DMS79 treated with DMSO at 0.1 percent for 48 hours (cell line): ENCODE data around the gene ENO1.

Source experiments
- DNase-seq: peaks from one replicate; lab custom pipeline; 2025; lab: John Stamatoyannopoulos, UW

ENO1 gene

GRCh38 chr1:8870616-8871538, 7.6 kb downstream of the ENO1 start:
- DNase-seq, result no peak

GRCh38 chr1:8870103-8870502, 8.4 kb downstream of the ENO1 start:
- DNase-seq, result peak; percentile 20

GRCh38 chr1:8867878-8868567, 10.5 kb downstream of the ENO1 start:
- no peak for DNase-seq

- no peak for DNase-seq
Measured at GRCh38 chr1:8866792-8867415, 11.6 kb downstream of the ENO1 start.

GRCh38 chr1:8866173-8866791, 12.2 kb downstream of the ENO1 start:
- DNase-seq, result no peak

GRCh38 chr1:8864713-8865344, 13.7 kb downstream of the ENO1 start:
- no peak for DNase-seq

- DNase-seq, result no peak
Measured at GRCh38 chr1:8863794-8864233, 14.7 kb downstream of the ENO1 start.

DNA sequence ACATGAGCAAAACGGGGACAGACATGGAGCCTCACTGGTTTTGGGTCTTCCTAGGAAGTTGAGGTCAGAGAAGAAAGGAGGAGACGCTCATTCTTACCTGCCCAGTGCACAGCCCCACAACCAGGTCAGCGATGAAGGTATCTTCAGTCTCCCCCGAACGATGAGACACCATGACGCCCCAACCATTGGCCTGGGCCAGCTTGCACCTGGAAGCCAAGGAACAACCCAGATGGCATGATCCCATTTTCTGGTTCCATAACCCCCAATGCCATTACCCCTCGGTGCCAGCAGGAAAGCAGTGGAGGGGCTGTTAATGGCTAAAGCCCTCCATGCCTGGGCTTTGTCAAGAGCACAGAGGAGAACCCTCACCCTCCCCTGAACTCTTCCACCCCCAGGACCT, 15.3 kb downstream of the ENO1 start:
- no peak for DNase-seq

GRCh38 chr1:8862528-8862927, 16.0 kb downstream of the ENO1 start:
- no peak for DNase-seq

GRCh38 chr1:8860738-8861516, 17.6 kb downstream of the ENO1 start:
- DNase-seq, result no peak

DNA sequence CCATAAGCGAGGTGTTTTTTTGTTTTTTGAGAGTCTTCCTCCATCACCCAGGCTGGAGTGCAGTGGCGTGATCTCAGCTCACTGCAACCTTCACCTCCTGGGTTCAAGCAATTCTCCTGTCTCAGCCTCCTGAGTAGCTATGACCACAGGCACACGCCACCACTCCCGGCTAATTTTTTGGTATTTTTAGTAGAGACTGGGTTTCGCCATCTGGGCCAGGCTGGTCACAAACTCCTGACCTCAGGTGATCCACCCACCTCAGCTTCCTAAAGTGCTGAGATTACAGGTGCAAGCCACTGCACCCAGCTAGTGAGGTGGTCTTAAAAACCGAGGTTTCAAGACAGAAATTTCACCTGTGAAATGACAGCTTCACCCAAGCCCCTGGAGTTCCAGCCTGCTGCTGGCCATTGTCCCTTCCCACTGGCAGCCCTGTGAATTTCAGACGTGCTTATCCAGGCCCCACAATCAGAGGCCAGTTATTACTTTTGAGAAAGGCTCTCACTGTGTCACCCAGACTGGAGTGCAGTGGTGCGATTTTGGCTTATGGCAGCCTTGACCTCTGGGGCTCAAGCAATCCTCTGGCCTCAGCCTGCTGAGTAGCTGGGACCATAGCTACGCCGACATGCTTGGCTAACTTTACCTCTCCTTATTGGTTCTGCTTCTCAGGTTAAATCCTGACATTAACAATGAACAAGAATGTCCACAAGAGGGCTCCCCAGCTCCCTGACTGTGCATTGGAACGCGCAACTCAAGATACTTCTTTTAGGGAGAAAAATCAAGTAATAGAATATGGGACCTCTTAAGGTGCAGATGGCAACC, 19.4 kb downstream of the ENO1 start:
- peak; percentile 53 for DNase-seq

GRCh38 chr1:8858112-8858668, 20.3 kb downstream of the ENO1 start:
- DNase-seq, result no peak

DNA sequence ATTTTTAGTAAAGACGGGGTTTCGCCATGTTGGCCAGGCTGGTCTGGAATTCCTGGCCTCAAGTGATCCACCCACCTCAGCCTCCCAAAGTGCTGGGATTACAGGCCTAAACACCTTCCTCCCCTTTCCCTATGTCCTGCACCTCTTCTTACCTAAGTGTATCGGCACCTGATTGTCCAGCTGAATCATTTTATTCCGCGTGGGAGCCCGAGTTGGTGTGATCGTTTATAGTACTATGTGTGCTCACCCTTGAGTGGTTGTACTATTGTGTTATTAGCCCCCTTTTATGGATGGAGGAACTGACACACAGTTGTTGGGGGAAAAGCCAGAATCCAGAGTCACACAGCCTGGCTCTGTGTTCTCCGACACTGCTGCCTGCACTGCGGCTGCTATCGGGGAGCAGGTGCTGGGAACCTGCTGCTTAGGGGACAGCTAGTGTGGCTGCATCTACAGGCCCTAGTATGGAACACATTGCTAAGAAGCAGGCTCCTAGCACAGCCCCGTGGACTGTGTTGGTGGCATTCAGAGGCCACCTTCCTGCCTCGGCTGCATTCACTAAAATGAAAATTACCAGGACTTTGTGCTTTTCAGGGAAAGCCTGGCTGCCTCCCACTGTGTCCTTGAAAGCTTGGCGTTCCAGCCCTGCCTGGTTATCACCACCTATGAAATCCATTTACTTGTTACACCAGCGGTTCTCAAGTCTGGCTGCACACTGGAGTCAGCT, 21.6 kb downstream of the ENO1 start:
- no peak for DNase-seq

- DNase-seq, result no peak
Measured at GRCh38 chr1:8854240-8854639, 24.2 kb downstream of the ENO1 start.

DNA sequence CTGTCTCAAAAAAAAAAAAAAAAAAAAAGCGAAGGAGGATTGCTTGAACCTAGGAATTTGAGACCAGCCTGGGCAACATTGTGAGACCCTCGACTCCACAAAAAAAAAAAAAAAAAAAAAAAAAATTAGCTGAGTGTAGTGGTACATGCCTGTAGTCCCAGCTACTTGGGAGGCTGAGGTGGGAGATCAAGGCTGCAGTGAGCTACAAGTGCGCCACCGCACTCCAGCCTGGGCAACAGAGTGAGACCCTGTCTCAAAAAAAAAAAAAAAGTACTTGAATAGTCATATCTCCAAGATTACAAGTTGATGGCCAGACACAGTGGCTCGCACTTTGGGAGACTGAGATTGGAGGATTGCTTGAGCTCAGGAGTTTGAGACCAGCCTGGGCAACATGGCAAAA, 27.4 kb downstream of the ENO1 start:
- no peak for DNase-seq

GRCh38 chr1:8848663-8849386, 29.7 kb downstream of the ENO1 start:
- DNase-seq, result peak; percentile 96

DNA sequence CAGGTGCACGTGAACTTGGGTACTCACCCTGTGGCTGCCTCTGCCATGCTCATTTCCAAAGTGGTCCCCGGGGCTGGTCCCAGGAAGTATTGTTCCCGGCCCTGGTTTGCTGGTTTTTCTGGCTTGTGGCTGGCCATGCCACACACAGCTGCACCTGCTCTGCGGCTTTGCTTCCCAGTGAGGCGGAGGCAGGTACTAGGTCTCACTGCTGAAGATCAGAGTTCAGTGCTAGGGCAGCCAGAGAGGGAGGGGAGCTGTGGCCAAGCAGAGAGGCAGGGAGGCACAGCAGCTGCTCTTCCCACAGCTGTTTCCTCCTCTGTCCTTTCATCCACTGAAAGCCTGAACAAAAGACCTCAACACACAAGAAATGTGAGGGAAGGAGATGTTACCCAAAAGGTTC, 30.5 kb downstream of the ENO1 start:
- peak; percentile 84 for DNase-seq

DNA sequence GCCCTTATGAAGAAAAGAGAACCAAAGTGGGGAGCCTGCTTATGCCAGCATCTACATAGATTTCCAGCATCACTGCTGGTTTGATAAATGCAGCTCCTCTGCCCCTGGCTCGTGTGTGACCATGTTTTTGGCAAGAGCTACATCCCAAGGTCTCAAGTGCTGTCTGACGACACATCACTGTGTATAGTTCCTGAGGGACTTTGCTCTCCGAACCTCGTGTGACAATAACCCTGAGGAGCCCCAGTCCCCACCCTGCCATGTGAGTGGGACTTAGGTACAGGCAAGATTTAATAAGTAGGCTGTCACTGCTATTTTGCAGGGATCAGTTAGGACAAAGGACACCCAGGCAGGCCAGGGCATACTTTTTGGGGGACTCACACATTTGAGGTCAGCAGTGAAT, 32.2 kb downstream of the ENO1 start:
- DNase-seq, result no peak
